IPS-11a (cell line): Measurements from ENCODE around the gene JPH4.
"Not testable (repeated sequence)": the region's sequence is repeated elsewhere in the genome, so short reads cannot be mapped to it uniquely, and the experiment has no call there.

Source experiments
- H3K4me3 ChIP-seq: one replicate; pipeline ENCODE4 v1.5.1; 2013; ENCODE audit warnings: low read depth, low read length, control low read depth

The JPH4 gene

DNA sequence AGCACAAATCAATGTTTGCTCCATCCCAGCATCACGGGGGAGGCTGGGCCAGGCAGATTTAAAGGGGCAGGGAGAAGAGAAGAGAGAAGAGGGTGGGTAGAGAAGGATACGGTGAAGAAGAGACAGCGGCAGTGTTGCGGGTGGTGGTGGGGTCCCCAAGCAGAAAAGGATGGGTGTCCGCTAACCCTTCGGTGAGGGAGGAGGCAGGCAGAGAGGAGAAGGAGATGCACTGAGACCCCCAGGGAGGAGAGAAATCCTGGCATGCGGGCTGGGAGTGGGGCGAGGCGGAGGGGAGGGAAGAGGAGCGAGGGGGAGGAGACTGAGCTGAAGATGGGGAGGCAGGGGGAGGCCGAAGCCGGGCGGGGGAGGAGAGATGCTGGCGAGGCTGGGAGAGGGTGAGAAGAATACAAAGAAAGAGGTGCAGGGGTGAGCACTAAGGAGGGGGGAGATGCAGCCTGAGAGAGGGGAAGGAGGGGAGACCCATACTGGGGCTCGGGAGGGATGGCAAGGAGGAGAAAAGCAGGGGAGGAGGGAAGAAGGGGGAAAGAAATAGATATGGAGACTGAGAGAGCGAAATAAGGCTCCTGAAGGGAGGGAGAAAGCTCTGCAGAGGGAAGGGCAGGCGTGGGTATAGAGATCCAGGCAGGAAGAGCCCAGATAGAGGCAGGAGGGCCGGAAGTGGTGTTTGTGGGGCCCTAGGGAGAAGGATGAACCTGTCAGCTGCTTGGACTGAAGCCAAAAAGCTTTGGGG, at the start of gene JPH4:
Gene JPH4, minus strand, starts transcription at position 231 of the 751 bp plus-strand sequence. CDS start 1,337 bp downstream, outside the sequence.
- H3K4me3 ChIP-seq: peak within 1 kb of the TSS; percentile 45

DNA sequence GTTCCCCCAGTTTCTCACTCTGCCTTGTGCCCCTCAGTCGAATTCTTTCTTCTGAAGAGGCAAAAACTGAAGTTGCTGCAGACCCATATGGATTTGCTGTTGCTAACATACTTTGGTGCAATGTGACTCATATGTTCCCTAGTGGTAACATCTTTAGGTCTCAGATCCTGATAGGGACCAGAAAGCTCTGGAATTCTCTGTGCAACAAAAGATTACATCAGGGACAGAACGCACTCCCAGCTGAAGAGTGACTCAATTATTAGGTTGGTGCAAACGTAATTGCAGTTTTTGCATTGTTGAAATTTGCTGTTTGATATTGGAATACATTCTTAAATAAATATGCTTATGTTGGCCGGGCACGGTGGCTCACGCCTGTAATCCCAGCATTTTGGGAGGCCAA, 49.4 kb upstream of the JPH4 start:
- H3K4me3 ChIP-seq: no peak overlapping the region

DNA sequence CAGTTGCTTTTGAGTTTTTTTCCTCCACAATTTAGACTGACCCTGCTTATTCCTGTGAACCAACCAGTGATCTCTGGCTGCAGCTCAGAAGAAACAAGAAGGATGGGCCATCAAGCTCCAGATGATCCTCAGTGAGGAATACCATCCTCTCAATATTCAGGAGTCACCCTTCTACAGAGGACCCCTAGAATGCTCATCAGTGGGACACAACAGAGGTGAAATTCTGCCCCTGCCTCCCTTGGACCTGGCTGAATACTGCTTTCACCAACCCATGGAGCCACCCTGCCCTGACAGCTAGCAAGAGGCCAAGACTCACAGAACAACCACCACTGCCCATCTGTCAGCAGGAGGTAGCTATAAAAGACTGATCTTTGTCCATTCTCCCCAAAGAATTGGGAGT, 48.4 kb upstream of the JPH4 start:
- H3K4me3 ChIP-seq: no peak overlapping the region

DNA sequence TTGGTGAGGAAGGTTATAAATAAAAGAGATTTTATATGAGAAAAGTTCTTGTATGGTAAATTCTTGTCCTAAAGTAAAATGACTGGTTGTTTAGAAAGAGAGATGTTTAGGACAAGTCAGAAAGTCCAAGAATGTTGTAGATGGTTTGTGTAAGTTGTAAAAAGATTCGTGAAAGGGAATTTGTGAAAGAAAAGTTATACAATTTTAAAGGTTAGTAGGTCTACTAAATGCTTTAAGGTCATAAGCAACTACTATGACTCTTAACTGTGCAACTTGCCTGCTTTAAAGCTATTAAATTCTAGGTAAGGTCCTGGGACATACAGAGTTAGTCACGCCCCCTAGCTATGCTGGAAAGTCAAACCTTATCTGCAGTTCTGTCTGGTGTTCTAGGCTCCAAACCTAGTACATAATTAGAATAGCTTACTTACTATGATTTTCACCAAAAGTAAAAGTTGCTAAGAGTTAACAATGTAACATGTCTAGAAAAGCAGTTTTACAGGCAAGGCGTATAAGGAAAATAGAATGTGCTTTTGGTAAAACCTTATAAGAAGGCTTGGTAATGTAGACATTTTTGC, 46.3 kb upstream of the JPH4 start:
- no peak overlapping the region for H3K4me3 ChIP-seq

DNA sequence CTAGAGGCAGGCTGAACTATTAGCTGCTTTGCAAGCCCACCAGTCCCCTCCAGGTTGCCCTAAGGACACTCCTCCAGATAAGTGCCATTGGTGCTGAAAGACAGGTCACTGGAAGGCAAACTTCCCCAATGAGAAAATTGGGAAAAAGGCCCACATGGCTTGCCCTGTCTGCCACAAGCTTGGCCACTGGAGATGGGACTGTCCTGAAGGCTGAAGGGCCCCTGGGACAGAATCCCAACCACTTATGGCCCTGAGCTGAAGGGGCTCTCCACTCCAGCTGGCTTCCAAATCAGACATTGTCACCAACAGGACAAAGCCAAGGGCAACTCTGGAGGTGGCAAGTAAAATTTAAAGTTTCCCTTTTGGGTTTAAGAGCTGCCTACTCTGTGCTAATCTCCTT, 45.4 kb upstream of the JPH4 start:
- no peak overlapping the region for H3K4me3 ChIP-seq

DNA sequence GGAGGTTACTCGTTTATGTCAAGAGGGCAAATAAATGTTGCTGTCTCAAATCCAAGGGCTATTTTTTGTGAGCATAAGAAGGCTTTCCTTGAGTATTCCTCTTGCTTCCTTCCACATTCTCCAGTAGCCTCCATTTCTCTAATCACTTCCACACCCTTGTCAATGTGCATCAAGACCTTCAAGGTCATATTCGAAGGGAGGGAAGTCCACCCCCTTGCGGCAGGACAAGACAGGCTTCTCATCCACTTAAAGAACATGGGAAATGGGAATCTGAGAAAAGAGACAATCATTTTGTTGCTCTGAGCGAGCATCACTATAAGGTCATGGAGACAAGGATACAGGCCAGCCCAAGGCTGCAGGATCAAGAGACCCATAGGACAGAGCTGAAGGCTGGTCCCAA, 44.4 kb upstream of the JPH4 start:
- H3K4me3 ChIP-seq: no peak overlapping the region

DNA sequence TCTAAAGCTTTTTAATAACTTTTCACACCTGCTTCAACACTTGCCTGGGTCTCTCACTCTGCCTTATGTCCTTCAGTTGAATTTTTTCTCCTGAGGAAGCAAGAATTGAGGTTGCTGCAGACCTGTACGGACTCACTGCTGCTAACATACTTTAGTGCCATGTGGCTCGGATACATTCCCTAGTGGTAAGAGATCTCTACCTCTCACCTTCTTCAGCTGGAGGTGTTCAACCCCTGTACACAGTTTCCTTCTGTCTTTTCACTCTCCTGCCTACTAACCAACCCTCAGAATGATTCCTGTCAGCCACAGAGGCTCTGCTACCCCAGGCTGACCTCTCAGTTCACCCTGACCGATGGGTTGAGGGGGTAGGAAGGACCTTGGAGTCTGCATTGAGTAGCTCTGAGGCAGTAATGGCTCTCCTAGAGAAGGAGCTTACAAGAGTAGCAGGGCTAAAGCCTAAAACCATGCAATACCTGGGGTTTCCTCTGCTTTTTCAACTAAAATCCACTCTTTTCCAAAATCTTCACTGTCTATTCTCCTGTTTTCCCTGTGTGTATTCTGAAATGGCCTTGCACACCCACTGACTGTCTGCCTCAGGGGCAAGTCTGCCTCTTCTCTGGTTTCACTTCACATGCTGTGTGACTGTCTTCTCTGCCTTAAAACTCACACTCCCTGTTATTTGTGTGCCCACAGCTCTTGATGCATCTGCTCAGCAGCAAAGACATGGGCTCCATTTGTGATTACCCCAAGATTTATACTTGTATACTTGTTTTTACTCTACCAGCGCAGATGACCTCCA, 43.5 kb upstream of the JPH4 start:
- no peak overlapping the region for H3K4me3 ChIP-seq

DNA sequence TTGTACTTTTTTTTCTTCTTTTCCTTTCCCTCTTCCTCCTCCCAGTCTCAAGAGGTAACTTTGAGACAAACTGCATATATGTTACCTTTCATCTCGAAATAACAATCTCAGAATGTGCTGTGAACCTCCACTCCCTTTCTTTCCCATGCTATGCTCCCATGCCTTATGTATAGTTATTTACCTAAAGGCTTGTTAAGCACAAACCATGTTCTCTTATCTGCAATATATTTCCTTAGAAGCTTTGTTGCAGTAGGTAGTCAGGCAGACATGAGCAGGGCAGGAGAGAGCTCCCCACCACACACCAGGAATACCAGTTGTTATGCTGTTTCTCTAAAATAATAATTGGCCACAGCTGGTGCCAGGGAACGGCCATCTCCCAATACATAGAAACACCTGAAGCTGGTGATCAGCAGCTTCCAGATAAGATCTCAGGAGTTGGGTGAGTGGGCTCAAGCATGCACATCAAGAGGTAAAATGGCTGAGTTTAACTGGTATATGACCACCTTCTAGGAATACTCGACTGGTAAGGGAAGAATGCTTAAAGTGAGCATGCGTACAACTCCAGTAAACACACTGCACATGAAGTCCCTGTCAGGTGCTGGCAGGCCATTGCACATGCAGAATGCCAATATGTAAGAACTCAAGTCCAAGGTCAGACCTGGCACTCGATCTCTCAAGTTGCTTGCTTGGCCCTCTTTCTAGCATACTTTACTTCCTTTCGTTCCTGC, 42.8 kb upstream of the JPH4 start:
- no peak overlapping the region for H3K4me3 ChIP-seq

DNA sequence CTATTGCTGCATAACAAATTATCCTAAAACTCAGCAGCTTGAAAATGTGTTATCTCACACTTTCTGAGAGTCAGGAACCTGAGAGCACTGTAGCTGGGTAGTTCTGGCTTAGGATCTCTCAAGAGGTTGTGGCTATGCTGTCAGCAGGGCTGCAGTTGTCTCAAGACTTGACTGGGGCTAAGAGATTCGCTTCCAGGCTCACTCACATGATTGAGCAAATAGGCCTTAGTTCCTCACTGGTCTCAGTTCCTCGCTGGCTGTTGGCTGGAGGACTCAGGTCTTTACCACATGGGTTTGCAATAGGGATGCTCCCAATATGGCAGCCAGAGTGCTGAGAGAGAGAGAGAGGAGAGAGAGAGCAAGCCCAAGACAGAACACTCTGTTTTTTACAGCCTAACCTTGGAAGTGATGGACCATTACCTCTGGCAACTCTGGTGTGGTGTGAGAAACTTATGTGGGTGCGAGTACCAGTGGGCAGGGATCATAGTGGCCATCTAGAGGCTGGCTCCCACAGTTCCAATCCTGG, 41.6 kb upstream of the JPH4 start:
- no peak overlapping the region for H3K4me3 ChIP-seq

DNA sequence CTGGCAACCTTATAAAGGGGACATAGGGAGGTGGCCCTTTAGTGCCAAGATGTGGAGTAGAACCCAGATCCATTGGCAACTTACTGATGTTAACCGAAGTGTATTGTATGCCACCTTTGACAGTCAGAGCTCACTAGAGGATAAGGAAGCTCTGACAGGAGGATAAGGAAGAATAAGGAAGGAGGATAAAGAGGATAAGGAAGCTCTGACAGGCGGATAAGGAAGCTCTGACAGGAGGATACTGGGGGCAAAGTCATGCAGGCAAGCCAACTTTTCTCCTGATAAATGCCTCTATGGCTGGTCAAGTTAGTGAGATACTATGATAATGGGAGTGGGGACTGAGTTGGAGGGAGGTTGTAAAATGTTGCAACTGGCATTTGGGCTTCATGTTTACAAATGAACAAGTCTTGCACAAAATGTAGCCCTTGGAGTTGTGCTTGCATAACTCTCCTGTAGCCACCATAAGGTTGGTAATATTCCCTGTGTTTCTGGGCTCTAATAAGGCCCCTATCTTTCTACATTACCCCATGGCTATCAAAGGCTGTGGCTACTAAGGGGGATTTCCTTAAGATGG, 39.9 kb upstream of the JPH4 start:
- H3K4me3 ChIP-seq: no peak overlapping the region

DNA sequence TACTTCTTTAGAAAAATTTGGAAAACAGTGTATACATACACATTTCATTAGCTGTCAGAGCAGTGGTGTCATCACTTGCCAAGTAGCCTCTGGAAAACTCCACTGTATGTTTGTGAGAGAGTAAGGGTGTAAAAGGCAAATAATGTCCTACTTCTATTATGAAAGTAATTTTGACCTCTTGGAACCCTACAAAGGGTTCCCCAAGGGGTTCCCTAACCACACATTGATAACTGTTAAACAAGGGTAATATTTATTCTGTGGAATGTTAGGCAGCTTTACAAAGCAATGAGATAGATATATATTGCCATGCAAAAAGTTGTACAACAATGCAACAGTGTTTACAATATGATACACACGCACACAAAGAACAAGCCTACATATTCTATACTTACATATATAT, 38.9 kb upstream of the JPH4 start:
- H3K4me3 ChIP-seq: no peak overlapping the region

DNA sequence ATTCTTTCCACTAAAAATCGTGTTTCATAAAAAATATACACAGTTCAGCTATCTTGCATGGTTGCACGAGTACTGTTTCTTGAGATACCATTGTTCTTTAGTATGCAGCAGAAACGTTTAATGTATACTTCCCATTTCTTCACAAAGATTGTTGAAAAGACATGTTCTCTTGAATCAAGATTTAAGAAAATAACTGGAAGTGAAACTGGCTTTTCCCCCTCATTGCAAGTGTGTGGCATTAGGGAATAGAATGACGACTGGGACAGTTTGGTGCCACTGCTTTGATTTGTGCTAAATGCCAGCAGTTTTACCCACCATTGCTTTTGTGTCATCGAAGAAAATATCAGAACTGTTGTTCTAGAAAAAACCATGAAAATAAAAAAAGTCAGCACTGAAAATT, 37.3 kb upstream of the JPH4 start:
- no peak overlapping the region for H3K4me3 ChIP-seq

DNA sequence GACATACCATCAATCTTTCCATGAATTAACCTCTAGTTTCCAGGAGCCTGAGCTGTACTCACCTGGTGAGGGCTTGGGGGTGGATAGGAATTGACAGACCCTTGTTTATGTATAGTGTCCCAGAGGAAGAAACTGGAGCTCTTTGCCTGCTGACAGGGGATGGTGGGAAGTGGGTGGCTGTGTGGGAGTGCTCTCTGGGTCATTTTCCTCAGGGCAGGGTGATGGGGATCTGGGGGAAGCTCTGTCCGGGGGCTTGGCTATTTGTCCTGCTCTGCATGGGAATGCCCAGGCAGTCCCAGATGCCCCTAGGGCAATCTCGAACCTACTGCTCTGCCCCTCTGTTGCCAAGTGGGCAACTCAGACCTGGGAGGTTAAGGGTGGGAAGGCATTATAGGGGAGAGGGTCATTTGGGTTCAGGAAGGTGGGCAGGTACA, 35.8 kb upstream of the JPH4 start:
- H3K4me3 ChIP-seq: no peak overlapping the region

DNA sequence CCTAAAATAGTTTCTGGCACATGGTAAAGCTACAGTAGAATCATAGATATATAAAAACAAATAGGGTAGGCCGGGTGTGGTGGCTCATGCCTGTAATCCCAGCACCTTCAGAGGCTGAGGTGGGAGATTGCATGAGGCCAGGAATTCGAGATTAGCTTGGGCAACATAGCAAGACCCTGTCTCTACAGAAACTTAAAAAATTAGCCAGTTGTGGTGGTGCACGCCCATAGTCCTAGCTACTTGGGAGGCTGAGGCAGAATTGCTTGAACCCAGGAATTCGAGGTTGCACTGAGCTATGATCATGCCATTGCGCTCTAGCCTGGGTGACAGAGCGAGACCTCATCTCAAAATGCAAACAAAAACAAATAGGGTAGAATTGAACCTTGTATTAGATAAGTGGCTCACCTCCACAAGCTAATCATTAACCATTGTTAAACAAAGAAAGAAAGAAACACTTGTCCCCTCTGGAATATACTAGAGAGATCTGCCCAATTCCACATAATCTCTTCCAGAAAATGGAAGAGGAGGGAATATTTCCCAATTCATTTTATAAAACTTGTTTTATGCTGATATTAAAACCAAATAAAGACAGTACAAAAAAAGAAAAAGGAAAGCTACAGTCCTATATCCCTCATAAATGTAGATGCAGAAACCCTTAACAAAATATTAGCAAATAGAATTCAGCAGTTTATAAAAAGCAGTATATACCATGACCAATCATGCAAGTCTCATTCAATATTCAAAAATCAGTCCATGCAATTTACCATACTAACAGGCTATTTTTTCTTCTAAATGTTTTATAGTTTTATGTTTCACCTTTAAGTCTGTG, 34.9 kb upstream of the JPH4 start:
- no peak overlapping the region for H3K4me3 ChIP-seq

DNA sequence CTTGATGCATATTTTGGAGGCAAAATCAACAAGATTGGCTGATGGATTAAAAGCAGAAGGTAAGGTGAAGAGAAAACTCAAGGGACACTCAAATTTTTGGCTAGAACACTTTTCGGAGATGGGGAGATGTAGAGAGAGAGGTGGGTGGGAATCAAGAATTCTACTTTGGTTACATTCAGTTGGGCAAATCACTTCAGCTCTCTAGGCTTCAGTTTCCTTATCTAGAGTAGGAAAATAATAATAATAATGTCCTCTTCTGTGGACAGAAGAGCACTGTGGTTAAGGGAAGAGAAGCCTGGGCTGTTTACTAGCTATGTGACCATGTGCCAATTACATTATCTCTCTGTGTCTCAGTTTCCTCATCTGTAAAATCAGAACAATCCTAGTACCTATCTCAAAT, 34.2 kb upstream of the JPH4 start:
- no peak overlapping the region for H3K4me3 ChIP-seq

DNA sequence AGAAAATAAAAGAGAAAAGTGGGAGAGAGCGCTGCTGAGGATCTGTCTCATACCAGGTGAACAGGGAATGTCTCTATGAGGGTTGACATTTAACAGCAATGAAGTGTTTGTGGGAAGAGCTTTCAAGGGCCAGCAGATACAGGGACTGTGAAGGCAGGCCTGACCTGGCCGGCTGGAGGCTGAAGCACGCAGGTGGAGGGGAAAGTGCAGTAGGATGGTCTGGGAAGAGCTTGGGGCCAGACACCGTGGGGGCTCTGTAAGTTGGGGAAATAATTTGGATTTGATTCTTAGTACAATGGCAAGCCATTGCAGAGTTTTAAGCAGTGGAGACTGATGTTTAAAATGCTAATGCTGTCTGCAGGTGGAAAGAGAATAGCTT, 33.8 kb upstream of the JPH4 start:
- no peak overlapping the region for H3K4me3 ChIP-seq

DNA sequence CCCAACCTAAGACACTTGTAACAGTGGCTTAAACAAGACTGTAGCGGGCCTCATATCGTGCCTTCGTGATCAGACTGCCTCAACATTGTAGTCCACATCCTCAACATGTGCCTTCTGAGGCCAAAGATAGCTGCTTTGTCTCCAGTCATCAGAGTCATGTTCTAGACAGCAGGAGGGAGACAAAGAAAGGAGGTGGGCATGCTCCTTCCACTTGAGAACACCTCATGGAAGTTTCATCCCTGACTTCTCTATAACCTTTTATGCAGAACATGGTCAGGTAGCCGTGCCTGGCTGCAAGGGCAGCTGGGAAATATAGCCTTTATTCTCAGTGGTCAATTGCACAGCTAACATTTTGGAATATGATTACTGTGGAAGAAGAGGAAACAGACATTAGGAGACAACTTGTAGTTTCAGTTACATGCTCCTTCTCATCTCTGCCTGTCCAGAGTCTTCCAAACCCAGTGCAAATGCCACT, 32.3 kb upstream of the JPH4 start:
- no peak overlapping the region for H3K4me3 ChIP-seq

DNA sequence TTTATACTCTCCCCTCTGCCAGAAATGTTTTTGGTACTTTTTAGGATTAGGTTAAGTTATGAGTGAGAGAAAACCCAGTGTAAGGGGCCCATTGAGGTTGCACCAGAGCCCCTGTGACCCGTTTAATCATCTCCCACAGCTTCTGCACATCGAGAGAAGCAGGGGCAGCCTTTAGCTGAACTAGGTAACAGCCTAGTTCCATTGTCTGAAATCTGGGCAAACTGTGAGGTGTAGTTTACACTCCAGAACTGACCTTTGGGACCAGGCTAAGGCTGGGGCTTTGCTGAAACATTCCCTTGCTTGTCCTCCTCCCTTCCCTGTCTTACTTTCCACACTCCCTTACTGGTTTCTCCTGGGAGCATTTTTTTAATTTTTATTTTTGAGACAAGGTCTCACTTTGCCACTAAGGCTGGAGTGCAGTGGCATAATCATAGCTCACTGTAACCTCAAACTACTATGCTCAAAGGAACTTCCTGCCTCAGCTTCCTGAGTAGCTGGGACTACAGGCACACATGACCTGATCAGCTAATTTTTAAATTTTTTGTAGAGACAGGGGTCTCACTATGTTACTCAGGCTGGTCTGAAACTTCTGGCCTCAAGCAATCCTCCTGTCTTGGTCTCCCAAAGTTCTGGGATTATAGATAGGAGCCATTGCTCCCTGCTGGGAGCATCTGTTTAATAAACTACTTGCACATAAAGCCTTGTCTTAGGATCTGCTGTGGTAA, 31.7 kb upstream of the JPH4 start:
- no peak overlapping the region for H3K4me3 ChIP-seq

DNA sequence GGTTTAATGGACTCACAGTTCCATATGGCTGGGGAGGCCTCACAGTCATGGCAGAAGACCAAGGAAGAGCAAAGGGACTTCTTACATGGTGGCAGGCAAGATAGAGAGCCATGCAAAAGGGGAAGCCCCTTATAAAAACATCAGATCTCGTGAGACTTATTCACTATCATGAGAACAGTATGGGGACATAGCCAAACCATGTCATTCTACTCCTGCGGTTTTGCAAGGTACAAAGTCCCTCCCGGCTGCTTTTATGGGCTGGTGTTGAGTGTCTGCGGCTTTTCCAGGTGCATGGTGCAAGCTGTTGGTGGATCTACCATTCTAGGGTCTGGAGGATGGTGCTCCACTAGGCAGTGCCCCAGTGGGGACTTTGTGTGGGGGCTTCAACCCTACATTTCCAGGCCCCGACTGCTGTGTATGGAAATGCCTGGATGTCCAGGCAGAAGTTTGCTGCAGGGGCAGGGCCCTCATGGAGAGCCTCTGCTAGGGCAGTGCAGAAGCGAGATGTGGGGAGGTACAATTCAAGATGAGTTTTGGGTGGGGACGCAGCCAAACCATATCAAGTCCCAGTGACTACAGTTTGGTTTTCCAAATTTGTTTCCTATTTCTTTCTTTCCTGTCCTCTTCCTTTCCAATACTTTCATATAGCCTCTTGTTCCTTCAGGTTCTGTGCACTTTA, 31.0 kb upstream of the JPH4 start:
- not testable (repeated sequence) for H3K4me3 ChIP-seq
